ENCODE data around the gene JAK2. TPM values are rescaled to one million over a fixed set of nuclear protein-coding genes. Genes with fewer than 3 reads are reported as not detected.

JAK2 gene
- total and polyA plus RNA-seq, 2 of the 4 experiments (the other 2 are of a cell fraction) = 2.3 to 6.1 TPM

DNA sequence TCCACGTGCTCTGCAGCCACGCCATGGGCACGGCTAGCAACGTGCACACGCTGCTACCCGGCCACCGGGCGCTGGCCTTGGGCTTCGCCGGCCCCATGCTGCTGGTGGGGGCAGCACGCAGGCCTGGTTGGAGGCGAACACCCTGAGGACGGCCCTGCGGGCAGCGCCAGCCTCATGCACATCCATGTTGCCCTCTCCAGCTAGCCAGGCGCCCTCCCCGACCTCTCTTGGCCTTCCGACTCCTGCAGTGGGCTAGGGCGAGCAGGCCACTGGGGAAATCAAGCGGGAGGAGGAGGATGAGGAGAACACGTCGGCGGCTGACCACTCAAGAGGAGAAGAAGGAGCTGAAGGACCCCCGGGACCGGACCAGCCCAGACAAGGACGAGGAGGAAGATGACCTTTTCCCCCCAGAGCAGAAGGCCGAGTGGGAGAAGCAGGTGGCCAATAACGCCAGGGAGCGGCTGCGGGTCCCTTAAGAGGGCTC is 127.1 kb downstream of the JAK2 start:
- H3K14ac ChIP-seq (replicated peaks; ENCODE audit: low read depth, low read length) = no peak overlapping the region
- no peak overlapping the region for H4K5ac ChIP-seq (ENCODE audit: low read depth, low read length)
- H3K27me3 ChIP-seq (ENCODE audit: control insufficient read depth, insufficient read depth, low read length) = no peaks in the 10 kb centered on the region
- H2AK5ac ChIP-seq (ENCODE audit: low read depth, low read length) = no peak overlapping the region
- intact Hi-C loops (cut with micrococcal nuclease) (no loop called here), dilution Hi-C loops (cut with HindIII; ENCODE audit: low sequenced_read_pairs, unreplicated experiment) (no loop called here), in situ Hi-C loops (cut with MboI; ENCODE audit: low sequenced_read_pairs) (no loop called here)
- H3K4me2 ChIP-seq (ENCODE audit: low read depth, low read length) = no peak overlapping the region
- POLR2A ChIA-PET (ENCODE audit: unreplicated experiment) = no interaction called here
- no peaks in the 10 kb centered on the region for H3K9me1 ChIP-seq (ENCODE audit: insufficient read depth, low read length)
- H2AFZ ChIP-seq (replicated peaks; ENCODE audit: low read length, poor library complexity) = no peak overlapping the region
- H2BK20ac ChIP-seq (ENCODE audit: low read depth, low read length) = no peak overlapping the region
- no peak overlapping the region for H3K56ac ChIP-seq (ENCODE audit: extremely low read depth, insufficient read depth, low read length)
- no peak overlapping the region for H3K23ac ChIP-seq (ENCODE audit: low read depth, low read length)
- WGBS, 2 experiments (ENCODE audit: extremely low coverage in 2 of 2, insufficient read length in 1 of 2) = 93% methylated on average over 8 of the region's 30 CpGs; no CpG with 5 or more reads in 1 of the 2 experiments
- H3K4me1 ChIP-seq (ENCODE audit: control insufficient read depth, insufficient read depth, low read length) = no peaks in the 10 kb centered on the region
- H3K79me1 ChIP-seq (ENCODE audit: low read depth in 1 of 2, low read length in 2 of 2) = no peaks in the 10 kb centered on the region
- DNase-seq (no peak), ATAC-seq (ENCODE audit: low read depth) (no peak)
- no peak overlapping the region for H2BK120ac ChIP-seq (ENCODE audit: low read depth, low read length)
- TF ChIP-seq CHD1 (IDR thresholded peaks at IDR 0.05; ENCODE audit: low read depth, low read length) = no peak
- TF ChIP-seq RAD21 (IDR thresholded peaks at IDR 0.05; ENCODE audit: low read length) = no peak
- no peak for TF ChIP-seq BHLHE40 (IDR thresholded peaks at IDR 0.05; ENCODE audit: low read depth, low read length)
- TF ChIP-seq, protein P1, sequence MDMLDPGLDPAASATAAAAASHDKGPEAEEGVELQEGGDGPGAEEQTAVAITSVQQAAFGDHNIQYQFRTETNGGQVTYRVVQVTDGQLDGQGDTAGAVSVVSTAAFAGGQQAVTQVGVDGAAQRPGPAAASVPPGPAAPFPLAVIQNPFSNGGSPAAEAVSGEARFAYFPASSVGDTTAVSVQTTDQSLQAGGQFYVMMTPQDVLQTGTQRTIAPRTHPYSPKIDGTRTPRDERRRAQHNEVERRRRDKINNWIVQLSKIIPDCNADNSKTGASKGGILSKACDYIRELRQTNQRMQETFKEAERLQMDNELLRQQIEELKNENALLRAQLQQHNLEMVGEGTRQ (IDR thresholded peaks at IDR 0.05; ENCODE audit: low read depth, low read length) = no peak
- TF ChIP-seq, protein P2, sequence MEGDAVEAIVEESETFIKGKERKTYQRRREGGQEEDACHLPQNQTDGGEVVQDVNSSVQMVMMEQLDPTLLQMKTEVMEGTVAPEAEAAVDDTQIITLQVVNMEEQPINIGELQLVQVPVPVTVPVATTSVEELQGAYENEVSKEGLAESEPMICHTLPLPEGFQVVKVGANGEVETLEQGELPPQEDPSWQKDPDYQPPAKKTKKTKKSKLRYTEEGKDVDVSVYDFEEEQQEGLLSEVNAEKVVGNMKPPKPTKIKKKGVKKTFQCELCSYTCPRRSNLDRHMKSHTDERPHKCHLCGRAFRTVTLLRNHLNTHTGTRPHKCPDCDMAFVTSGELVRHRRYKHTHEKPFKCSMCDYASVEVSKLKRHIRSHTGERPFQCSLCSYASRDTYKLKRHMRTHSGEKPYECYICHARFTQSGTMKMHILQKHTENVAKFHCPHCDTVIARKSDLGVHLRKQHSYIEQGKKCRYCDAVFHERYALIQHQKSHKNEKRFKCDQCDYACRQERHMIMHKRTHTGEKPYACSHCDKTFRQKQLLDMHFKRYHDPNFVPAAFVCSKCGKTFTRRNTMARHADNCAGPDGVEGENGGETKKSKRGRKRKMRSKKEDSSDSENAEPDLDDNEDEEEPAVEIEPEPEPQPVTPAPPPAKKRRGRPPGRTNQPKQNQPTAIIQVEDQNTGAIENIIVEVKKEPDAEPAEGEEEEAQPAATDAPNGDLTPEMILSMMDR (conservative IDR thresholded peaks at IDR 0.05; ENCODE audit: low read depth, low read length) = no peak
- TF ChIP-seq SMC3 (IDR thresholded peaks at IDR 0.05; ENCODE audit: low read depth, low read length) = no peak
- H3K4ac ChIP-seq (ENCODE audit: low read depth, low read length) = no peak overlapping the region
- H2BK5ac ChIP-seq (ENCODE audit: low read depth, low read length, poor library complexity, severe bottlenecking) = no peak overlapping the region
- CTCF ChIA-PET = no interaction called here
- no TSS peak for BruUV-seq (replicated peaks)
- no peak overlapping the region for H2BK15ac ChIP-seq (ENCODE audit: low read depth, low read length)
- H4K8ac ChIP-seq (ENCODE audit: low read depth in 2 of 2, low read length in 2 of 2) = no peak overlapping the region
- no peak overlapping the region for H4K91ac ChIP-seq (ENCODE audit: insufficient read depth, low read depth, low read length)
- no peak overlapping the region for H3K4me3 ChIP-seq (ENCODE audit: insufficient read depth, low read depth, low read length)
- H2AK9ac ChIP-seq (replicated peaks; ENCODE audit: low read depth, low read length, poor library complexity) = no peak overlapping the region
- no peak overlapping the region for H3K27ac ChIP-seq (ENCODE audit: insufficient read depth, low read length)
- no peaks in the 10 kb centered on the region for H4K20me1 ChIP-seq (ENCODE audit: insufficient read depth, low read length)
- peaks cover 24% of the 10 kb centered on the region for H3K36me3 ChIP-seq (ENCODE audit: control insufficient read depth, insufficient read depth, low read length)
- H3K9me3 ChIP-seq (ENCODE audit: control insufficient read depth, insufficient read depth, low read length) = peaks cover 3% of the 10 kb centered on the region; the same call in 1 of the 2 replicates
- H3K9ac ChIP-seq (ENCODE audit: low read depth, low read length) = no peak overlapping the region
- H3K18ac ChIP-seq (ENCODE audit: low read depth, low read length) = no peak overlapping the region
